Suprapubic skin (tissue), 3 donors: ENCODE results near the gene WSB1.

Experiments used
- CTCF ChIP-seq, 2 donors: fragments of 200-600 bp in 1 of 2; fragments of 450-650 bp in 1 of 2; sonication (generic) in 1 of 2; IDR thresholded peaks; one replicate each; pipeline ENCODE4 v1.5.1; 2016 to 2019; ENCODE audit warnings: antibody characterized with exemption in 2 of 2, mild to moderate bottlenecking in 1 of 2, moderate library complexity in 1 of 2
- EP300 ChIP-seq: sonication (generic); formaldehyde crosslinking; IDR thresholded peaks from one replicate; pipeline ENCODE4 v1.6.1; 2017; ENCODE audit warnings: antibody characterized with exemption
- POLR2A ChIP-seq, 2 donors: fragments of 450-650 bp; IDR thresholded peaks; one replicate each; pipeline ENCODE4 v1.6.1; 2017; ENCODE audit warnings: antibody characterized with exemption in 2 of 2, mild to moderate bottlenecking in 2 of 2, moderate library complexity in 2 of 2

GRCh38 chr17:27283751-27284150 is 10.2 kb upstream of the WSB1 start:
- TF ChIP-seq CTCF (IDR thresholded peaks at IDR 0.05), result no peak
- TF ChIP-seq EP300, result no peak
- no peak for TF ChIP-seq POLR2A (IDR thresholded peaks at IDR 0.05)
